Measurements from ENCODE around the gene ECHS1.

Gene ECHS1

DNA sequence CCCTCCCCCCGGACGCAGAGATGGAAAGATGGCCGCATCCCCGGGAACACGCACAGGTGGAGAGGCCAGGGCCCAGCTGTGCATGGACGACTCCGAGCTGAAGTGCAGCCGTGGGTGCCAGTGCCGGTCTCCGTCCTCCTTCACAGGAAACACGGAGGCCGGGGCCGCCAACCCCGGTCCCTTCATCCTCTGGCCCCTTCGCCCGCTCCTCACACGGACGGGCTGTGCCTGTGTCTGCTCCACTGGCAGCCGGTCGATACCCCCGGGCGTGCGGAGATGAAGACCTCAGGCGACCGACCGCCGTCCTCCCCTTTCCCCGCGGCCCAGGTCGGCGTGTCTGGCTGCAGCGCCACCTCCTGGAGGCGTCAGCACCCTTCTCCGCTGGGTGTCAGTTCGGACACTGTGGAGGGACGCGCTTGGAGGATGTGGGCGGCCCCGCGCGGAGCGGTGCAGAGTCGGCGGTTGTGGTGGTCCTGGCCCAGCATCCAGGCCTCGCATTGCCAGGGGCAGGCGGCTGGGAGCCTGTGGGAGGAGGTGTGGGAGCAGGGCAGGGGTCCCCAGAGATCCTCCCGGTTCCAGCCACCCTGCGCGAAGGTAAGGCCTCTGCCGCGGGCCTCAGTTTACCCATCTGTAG, 54.5 kb downstream of the ECHS1 start:
- DNase-seq, result peak; percentile 67

DNA sequence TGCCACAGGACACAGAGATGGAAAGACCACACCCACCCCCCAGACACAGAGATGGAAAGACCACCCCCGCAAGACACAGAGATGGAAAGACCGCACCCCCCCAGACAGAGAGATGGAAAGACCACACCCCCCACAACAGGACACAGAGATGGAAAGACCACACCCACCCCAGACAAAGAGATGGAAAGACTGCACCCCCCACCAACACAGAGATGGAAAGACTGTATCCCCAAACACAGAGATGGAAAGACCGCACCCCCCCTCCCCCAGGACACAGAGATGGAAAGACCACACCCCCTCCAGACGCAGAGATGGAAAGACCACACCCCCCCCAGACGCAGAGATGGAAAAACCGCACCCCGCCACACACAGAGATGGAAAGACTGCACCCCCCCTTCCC, 56.4 kb downstream of the ECHS1 start:
- DNase-seq, result no peak

DNA sequence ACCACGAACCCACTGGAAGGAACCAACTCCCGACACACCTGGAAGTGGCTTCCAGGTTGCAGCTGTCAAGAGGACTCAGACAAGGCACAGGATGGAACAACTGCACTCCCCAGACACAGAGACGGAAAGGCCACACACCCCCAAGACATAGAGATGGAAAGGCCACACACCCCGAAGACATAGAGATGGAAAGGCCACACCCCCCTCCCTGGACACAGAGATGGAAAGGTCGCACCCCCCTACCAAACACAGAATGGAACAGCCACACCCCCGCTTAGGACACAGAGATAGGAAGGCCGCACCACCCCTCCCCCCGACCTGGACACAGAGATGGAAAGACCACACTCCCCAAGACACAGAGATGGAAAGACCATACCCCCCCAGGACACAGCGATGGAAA, 56.9 kb downstream of the ECHS1 start:
- no peak for DNase-seq

DNA sequence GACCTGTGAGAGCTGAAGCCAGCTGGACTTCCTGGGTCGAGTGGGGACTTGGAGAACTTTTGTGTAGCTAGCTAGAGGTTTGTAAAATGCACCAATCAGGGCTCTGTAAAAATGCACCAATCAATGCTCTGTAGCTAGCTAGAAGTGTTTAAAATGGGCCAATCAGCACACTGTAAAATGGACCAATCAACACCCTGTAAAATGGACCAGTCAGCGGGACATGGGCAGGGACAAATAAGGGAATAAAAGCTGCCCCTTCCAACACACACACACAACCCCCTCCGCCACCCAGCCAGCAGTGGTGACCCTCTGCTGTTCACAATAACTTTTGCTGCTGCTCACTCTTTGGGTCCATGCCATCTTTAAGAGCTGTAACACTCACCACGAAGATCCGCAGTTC, 57.3 kb downstream of the ECHS1 start:
- DNase-seq, result no peak

DNA sequence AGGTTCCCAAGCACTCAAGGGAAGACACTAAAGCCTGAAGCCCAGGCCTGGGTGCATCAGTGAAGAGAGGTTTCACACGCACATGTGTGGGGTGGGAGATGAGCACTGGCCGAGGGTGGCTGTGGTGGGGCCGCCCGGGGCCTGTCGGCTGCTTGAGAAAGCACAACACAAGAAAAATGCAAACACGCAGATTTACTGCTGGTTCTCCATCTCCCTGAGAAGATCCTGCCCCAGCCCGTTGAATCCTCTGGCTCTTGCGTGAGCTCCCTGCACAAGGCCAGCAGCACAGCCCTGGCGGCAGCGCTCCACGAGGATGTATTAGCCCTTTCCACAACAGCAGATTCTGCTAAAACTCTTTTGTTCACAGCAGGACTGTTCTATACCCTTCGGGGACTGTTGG, 58.2 kb downstream of the ECHS1 start:
- no peak for DNase-seq

DNA sequence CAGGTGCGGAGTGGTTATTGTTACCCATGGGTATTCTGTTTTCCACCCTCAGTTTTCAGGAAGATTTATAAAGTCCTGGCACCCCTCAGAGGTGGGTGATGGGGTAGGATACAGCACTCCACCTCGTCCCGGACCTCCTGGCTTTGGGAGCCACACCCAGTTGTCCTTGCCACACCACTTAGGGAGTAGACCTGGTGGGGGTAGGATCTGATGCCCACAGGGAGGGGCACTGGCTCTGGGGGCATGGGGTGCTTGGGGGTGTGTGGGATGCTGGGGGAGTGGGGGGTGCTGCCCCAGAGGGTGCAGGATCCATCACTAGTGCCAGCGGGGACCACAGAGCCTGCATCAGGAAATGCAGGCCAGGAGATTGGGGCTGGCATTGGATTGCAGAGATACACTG, 60.0 kb downstream of the ECHS1 start:
- no peak for DNase-seq

DNA sequence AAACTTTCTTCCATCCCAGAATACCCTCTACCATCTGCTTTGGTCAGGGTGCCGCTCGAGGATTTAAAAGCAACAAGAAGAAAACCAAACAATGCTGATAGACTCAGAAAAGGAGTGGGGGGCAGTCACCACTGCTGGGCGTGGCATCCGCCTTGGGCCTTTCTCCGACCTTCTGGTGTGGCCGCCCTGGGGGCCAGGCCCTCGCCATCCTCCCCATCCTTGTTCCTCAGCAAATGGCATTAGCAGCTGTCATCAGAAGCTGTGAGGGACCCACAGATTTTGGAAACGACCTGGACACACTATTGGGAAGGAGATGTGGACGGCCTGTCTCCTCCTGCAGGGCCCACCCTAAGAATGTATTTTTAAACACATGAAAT, 60.4 kb downstream of the ECHS1 start:
- DNase-seq, result no peak

Data from activated naive CD4-positive, alpha-beta T cell treated with anti-CD3 and anti-CD28 coated beads, Interleukin-2, amount 50 U/mL, for 16 hours (primary cell).